ENCODE data around the gene DNAJC25.
"Not testable (repeated sequence)": the region's sequence is repeated elsewhere in the genome, so short reads cannot be mapped to it uniquely, and the experiment has no call there.

Gene DNAJC25

DNA sequence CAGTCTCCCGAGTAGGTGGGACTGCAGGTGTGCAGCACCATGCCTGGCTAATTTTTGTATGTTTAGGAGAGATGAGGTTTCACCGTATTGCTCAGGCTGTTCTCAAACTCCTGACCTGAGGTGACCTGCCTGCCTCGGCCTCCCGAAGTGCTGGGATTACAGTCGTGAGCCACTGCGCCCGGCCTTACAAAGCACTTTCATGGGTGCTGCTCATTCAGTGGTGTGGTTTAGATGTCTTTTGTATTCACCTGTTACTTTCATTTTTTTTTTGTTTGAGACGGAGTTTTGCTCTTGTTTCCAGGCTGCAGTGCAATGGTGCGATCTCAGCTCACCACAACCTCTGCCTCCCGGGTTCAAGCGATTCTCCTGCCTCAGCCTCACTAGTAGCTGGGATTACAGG lies 37.5 kb downstream of the DNAJC25 start:
- DNase-seq, result not testable (repeated sequence)

DNA sequence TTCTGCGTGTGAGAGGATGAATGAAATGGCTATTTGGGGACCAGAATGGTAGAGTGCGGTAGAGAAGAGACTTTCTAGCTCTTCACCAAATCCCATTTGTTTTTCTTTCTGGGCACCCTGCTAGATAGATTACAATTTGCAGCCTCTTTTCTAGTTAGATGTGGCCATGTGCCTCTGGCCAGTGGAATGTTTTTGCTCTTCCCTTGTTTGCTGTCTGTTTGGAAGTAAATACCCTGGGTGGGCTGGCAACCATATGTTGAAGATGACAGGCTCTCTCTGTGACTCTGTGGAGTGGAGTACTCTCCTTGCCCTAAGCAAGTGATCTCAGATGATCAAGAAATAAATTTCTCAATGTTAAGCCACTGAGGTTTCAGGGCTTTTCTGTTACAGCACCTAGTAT lies 43.2 kb downstream of the DNAJC25 start:
- no peak for DNase-seq

DNA sequence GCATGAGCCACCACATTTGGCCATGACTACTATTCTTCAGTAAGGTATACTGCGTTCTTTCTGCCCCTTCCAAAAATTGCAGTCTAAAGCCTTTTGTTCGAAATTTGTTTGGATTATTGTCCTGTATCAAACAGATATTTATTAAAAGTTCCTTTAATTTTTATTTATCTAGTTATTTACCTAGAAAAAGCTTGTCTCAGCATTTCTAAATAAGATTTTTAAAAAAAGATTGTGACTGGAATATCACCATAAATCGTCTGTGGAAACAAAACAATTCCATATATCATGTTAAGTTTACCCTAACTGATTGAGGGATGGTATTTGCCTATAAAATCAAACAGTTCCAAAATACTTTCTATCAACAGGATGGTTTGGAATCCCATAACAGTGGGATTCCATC lies 45.0 kb downstream of the DNAJC25 start:
- no peak for DNase-seq

DNA sequence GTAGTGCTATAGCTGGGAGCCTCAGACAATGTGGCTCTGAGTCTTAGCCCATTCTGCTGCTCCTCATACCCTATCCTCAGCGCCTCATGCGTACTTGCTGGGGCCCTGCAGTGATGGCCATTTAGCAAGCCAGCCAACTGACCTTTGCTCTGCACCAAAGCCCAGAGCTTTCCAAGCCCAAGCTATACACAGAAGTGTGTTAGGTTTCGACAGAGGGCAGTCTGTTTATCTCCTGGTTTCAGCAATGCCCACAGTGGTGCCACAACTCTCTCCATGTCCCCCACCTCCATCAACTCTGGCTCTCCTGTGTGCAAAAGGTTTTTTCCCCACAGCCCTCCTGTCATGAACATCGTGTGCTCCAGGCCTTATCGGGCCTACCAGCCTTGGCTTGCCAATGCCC lies 47.2 kb downstream of the DNAJC25 start:
- DNase-seq, result no peak

DNA sequence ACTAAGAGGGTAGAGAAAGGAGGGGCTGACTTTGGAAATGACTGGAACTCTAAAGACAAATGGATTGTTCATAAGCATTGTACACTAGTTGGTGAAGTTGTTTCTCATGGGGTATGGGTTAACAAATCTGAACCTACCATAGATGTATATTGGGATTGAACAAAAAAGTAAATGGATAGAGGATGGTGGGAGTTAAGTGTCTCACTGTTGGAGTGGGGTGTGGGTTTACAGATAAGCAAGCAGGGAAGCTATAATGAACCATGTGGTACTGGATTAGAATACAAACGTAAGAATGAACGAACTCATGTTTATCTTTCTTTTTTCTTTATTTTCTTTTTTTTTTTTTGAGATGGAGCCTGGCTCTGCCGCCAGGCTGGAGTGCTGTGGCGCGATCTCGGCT lies 48.1 kb downstream of the DNAJC25 start:
- DNase-seq, result no peak

DNA sequence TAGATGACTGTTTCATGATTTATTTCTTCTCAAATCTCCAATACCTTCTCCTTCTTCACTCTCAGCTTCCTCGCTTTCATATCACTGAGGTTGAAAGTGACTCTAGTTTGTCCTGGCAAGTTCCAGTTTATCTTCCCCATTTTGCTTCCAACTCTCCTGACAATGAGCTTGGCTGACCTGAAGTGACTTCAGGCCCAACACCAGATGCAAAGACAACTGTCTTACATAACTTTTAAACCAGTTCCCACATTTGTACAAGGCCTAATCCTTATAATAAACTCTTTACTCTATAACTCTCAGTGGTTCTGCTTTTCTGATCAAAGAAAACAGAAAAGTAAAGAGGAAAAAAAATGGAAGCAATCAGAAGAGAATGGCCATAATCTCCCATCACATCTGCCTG lies 52.3 kb downstream of the DNAJC25 start:
- no peak for DNase-seq

DNA sequence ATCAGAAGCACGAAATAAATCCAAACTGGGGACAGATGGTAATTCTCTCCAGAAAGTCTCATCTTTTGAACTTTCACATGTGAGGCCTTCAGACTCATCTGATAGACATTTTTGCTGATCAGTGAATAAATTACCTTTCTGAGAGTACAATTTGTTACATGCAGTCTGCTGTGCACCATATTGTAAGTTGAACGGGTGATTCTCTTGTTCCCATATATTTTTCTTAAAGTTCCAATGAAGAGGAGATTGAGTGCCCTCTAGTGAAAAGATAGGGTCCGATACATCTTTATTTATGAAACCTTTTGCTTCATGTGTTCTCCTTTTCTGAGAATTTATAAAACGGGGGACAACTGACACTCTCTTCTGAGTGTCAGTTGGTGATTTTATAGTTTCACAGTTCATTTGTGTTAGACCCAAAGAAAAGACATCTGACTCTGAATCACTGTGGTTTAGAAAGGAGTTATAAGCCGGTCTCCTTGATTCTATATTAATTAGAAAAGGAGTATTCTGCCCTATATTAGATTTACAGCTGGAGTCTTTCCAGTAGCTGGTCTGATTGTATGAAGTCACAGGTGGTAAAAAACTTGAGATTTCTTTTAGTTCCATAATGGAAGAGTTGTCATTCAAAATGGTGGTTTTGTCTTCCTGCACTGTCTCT lies 60.7 kb downstream of the DNAJC25 start:
- no peak for DNase-seq

DNA sequence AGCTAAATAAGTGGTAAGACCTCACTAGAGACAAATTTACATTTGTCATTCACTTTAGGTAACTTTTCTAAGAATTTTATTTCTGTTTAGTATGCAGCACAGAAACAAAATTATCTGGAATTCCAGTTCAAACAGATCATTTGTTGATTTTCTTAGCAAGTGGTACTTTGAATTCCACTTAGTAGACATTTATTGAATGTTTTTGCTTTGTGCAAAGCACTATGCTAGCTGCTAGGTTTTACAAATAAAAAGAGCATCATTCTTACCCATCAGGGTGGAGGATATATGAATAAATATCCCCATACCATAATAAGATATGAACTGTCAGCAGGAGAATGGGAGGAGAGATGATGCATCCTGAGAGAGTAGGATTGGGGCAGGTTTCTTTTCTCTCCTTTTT lies 65.7 kb downstream of the DNAJC25 start:
- DNase-seq, result no peak

DNA sequence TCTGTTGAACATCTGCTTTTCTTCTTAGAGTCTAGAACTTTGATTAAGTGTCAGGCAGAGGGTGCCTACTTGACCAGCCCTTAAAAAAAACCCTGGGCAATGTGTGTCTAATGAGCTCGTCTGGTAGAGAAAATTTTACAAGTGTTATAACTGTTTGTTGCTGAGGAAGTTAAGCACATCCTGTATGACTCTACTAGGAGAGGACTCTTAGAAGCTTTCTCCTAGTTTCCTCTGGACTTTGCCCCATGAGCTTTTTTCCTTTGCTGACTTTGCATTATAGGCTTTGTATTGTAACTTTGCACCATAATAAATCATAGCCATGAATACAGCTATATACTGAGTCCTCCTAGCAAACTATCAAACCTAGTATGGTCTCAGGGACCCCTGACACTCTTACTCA lies 69.6 kb downstream of the DNAJC25 start:
- DNase-seq, result no peak
